GM18502 (cell line): Measurements from ENCODE around the gene RTEL1.
A peak's percentile ranks its signal among the peaks of the same experiment; 100 is the strongest.
"Not testable (repeated sequence)": the region's sequence is repeated elsewhere in the genome, so short reads cannot be mapped to it uniquely, and the experiment has no call there.

Experiments
- ATAC-seq: cut with Tn5 transposase; IDR thresholded peaks from one replicate; pipeline ENCODE4 v1.9.1; 2021; ENCODE audit warnings: mild to moderate bottlenecking; ENCODE audit not compliant: unreplicated experiment, poor library complexity

Gene RTEL1

DNA sequence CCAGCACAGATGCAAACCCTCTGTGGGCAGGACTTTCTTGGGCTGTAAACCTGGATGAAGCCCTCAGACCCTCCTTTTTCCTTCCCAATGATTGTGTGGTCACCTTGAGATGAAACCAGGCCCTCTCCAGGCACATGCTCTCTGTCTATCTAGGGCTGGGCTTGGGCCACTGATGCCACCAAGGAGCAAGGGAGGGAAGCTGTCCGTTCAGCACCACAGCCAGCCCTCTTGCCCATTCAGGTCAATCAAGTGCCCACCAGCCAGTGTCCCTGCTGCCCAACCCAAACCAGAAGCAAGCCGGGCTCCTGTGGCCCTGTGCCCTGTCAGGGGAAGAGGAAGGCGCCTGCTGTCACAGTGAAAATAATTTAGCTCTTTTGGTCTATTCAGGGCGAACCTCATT lies 12.9 kb upstream of the RTEL1 start:
- ATAC-seq: no peak

GRCh38 chr20:63648190-63648589 lies 9.9 kb upstream of the RTEL1 start:
- no peak for ATAC-seq

DNA sequence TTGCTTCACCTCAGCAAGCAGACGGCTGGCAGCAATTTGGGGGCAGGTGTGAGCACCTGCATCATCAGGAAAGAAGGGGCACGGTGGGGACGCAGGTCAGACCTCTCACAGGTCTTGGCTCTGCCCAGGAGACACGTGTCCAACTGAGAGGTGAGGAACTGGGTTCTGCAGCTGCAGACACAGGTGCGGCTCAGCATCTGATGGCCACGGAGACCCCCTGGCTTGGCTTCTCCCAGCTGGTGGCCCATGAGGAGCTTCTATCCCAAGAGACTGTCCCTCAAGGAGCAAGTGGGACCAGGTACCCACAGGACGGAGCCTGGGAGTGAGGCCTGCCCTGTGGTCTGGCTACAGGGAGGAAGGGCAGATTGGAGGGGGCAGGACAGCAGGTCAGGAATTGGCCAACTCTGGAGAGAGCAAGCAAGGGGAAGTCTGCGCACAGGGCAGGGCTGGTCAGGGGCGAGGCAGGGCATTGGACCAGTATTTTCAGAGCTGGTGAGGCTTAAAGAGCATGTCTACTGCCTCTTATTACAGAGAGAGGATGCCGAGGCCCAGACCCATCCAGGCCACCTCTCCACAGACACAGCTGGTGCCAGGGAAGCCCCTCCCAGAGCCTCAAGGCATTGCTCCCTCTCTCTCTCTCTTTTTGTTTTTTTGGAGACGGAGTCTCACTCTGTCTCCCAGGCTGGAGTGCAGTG lies 9.1 kb upstream of the RTEL1 start:
- no peak for ATAC-seq

GRCh38 chr20:63650486-63650885 lies 7.6 kb upstream of the RTEL1 start:
- ATAC-seq: not testable (repeated sequence)

GRCh38 chr20:63651942-63652191 lies 6.2 kb upstream of the RTEL1 start:
- ATAC-seq: no peak

DNA sequence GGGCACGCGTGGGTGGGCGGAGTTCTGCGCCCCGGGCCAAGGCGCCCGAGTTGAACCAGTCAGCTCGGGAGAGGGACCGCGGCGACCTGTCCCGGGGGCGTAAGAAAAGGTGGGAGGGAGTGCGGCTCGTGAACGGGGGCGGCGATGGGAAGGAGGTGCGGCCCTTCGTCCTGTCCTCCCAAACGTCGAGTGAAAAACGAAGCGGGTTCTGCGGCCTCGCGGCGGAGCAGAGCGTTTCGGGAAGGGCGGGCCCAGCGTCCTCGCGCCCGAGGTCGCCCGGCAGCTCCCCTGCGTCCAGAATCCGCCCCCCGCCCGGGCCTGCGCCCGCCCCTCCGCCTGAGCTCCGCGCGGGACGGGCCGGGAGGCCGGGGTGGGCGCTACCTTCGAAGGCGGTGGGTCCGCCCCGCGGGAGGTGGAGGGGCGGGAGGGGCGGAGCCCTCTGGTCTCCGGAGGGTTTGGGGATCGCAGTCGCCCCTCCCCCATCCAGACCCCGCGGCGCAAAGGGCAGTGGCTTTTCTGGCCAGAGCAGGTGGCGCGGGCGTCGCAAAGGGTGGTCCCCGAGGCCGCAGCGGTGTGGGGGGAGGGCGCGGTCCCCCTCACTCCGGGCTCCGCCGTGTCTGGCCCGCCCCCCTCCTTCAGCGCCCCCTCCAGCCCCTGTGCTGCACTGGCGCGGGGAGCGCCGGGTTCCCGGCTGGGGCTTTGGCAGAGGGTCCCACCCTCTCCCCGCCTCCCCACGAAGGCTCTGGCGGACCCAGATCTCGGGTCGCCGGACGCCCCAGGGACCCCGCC lies 5.7 kb upstream of the RTEL1 start:
- ATAC-seq: no peak

DNA sequence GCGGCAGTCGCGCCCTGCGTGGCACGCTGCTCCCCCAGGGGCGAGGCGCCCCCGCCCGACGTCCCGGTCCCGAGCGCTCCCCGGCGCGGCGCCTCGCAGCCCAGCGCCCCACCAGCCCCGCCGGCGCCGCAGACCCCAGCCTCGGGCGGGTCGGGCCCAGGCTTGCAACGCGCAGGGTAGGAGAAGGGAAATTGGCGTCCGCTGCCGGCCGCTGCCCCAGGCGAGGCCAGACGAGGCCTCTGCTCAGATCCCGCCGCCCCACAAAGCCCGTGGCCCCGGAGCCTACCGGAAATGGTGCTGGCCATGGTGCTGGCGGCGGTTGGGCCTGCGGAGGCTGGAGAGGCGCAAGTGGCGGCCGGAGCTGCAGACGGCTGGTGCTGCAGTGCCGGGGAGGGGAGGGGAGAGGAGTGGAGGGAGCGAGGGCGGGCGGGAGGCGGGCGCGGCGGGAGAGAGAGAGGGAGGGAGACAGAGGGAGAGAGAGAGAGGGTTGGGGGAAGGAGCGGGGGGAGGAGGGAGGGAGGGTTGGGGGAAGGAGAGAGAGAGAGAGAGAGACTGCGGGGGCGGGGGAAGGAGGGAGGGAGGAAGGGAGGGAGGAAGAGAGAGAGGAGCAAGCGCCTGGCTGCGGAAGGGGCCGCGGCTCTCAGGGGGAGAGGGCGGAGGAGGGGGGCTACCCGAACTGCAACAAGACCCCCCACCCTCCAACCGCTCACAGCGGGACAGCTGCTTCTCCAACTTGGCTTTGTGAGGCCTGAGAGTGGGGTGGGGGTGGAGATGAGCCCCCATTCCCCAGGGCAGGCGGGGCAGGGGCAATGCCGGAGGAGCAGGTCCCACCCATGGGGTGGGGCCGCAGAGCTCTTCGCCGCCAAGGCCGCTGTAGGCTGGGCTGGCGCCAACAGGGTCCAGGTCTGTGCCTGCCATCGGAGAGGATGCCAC lies 4.8 kb upstream of the RTEL1 start, which contains the start of gene STMN3:
STMN3 (minus strand) TSS at position 384 of the 933 bp plus-strand sequence; CDS start at position 305, 79 bp downstream.
- no peak for ATAC-seq

DNA sequence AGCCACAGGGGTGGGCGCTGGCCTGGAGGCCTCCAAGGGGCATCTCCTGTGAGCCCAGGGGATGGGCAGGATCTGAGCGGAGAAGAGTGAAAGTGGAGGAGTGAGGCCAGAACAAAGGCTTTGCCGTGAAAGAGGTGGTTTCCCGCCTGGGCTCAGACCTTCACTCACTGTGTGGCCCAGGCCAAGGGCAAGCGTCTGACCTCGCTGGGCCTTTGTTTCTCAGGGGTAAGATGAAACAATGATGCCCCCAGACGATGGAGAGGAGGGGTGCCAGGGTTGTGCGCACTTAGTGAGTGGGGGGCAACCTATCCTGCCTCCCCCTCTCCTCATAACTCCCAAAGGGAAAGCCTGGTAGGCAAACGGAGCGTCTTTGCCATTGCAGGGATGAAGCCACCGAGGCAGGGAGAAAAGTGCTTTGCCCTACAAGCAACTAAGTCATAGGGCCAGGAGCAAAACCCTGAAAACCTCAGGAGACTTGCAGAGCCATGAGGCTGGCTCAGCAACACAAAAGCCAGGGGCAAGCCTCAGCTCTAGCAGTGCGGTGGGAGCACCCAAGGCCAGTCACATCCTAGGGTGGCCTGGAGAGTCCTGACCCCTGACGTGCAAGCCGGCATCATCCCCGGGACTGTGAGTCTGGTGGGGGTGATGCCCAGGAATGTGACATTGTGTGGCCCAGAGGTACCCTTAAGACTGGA lies 4.0 kb upstream of the RTEL1 start:
- ATAC-seq: no peak

GRCh38 chr20:63655249-63655648 lies 2.9 kb upstream of the RTEL1 start:
- no peak for ATAC-seq

- no peak for ATAC-seq
Measured at GRCh38 chr20:63656451-63656850, 1.7 kb upstream of the RTEL1 start.

DNA sequence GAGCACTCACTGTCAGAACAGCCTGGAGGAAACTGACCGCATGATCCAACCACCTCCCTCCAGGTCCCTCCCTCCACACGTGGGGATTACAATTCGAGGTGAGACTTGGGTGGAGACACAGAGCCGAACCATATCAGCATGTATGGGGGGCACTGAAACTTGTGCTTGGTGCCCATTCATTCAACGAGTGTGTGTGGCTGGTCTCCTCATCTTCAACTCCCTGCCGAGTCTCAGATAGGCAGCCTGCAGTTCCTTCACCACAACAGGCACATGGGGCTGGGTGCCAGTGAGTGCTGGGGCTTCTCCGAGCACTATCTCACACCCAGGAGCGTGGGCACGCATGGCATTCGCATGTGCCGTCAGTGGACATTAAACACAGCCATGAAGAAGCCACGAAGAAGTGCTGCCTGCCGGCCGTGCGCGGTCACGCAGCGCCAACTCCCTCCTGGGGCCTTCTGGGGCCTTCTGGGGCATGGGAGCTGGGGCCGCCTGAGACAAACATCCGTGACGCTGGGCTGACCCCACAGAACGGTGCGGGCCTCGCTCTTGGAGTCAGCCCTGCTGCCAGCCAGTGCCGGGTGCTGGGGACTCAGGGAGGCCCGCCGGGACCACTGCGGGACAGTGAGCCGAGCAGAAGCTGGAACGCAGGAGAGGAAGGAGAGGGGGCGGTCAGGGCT lies 714 bp upstream of the RTEL1 start:
- ATAC-seq: no peak

GRCh38 chr20:63658749-63659187 lies 656 bp downstream of the RTEL1 start:
- peak; percentile 23 for ATAC-seq

- ATAC-seq: no peak
Measured at GRCh38 chr20:63659370-63659769, 1.3 kb downstream of the RTEL1 start.

- ATAC-seq: not testable (repeated sequence)
Measured at GRCh38 chr20:63660174-63660573, 2.1 kb downstream of the RTEL1 start.

DNA sequence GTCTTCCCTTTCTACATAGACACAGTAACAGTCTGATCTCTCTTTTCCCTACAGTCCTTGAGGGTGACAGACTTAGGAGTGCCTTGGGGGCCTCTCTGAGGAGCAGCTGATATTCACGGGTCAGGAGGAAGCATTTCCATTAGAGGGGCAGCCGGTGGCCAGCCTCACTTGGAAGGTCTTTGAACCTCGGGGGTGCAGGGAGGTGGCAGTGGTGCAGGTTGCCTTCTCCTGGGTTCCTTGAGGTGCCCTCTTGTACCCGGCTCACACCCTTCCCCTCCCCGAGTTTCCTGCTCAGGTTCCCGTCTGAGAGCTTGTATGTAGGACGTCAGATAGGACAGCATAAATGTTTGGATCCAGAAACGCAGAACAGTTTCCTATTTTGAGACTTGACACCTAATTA lies 2.5 kb downstream of the RTEL1 start:
- no peak for ATAC-seq

GRCh38 chr20:63661108-63661507 lies 3.0 kb downstream of the RTEL1 start:
- no peak for ATAC-seq

DNA sequence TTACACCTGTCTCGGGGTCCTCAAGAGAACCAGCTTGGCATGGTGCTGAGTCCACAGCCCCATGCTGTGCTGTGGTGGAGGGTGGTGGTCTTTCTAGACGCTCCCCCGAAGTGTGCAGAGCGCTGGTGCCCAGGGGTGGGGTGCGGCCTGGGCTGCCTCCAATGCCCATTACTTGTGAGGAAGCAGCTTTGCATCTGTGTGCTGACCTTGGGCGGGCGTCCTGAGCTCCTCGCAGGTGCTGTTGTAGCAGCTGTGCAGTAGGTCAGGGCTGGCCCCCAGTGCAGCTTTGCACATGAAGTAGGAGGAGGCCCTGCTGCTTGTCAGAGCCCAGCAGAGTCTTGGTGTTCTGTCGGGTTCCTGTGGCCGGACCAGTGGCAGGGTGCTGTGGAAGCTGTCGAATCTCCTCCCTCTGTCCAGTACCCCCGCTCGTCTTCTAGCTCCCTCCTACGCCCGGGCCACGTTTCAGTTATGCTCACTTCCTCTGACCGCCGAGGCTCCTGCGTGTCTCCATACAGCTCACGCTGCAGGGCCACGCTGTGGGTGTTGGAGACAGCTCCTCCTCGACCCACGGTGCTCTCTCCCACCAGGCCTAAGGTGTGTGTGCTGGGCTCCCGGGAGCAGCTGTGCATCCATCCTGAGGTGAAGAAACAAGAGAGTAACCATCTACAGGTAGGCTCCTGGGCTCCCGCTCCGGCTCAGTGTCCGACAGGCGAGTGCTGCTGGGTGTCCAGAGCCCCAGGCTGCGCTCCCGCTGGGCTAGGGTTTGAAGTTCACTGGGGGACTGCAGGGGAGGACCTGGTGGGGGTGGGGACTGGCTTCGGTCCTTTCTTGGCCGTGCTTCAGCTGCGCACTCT lies 4.1 kb downstream of the RTEL1 start:
- ATAC-seq: no peak

- ATAC-seq: no peak
Measured at GRCh38 chr20:63662813-63663189, 4.7 kb downstream of the RTEL1 start.
